Heart left ventricle (tissue), 16 donors: ENCODE measurements around the gene IST1. TPM values are rescaled to one million over a fixed set of nuclear protein-coding genes. Genes with fewer than 3 reads are reported as not detected.
"Not testable (repeated sequence)": the region's sequence is repeated elsewhere in the genome, so short reads cannot be mapped to it uniquely, and the experiment has no call there.

Experiments used
- ATAC-seq, 4 donors: fragments of 200-7000 bp; cut with Tn5 transposase; one replicate each; pipeline ENCODE4 v1.9.1; 2020 to 2022; ENCODE audit warnings: moderate library complexity in 4 of 4, mild to moderate bottlenecking in 3 of 4, moderate number of reproducible peaks in 1 of 4
- DNase-seq, 5 donors: peaks; one replicate each; pipeline ENCODE4 v3.0.0-alpha.2; 2020
- H3K27ac ChIP-seq, 12 donors: fragments of 200-600 bp; sonication (generic) in 4 of 12; one replicate each; pipeline versions ENCODE4 v1.5.0 to v1.8.0; 2016 to 2022; ENCODE audit warnings: mild to moderate bottlenecking in 2 of 12
- H3K27me3 ChIP-seq, 9 donors: fragments of 200-600 bp; sonication (generic) in 2 of 9; one replicate each; pipeline versions ENCODE4 v1.5.1 to v1.8.0; 2016 to 2022; ENCODE audit warnings: mild to moderate bottlenecking in 3 of 9
- H3K36me3 ChIP-seq, 9 donors: fragments of 200-600 bp; sonication (generic) in 2 of 9; one replicate each; pipeline versions ENCODE4 v1.5.0 to v1.8.0; 2018 to 2022; ENCODE audit warnings: mild to moderate bottlenecking in 2 of 9
- H3K4me1 ChIP-seq, 12 donors: fragments of 200-600 bp; sonication (generic) in 4 of 12; one replicate each; pipeline versions ENCODE4 v1.5.0 to v1.8.0; 2016 to 2022; ENCODE audit warnings: mild to moderate bottlenecking in 3 of 12
- H3K4me3 ChIP-seq, 12 donors: fragments of 200-600 bp; sonication (generic) in 4 of 12; one replicate each; pipeline versions ENCODE4 v1.5.0 to v1.8.0; 2017 to 2022; ENCODE audit warnings: mild to moderate bottlenecking in 9 of 12, moderate library complexity in 4 of 12
- H3K9me3 ChIP-seq, 12 donors: fragments of 200-600 bp; sonication (generic) in 4 of 12; one replicate each; pipeline versions ENCODE4 v1.5.0 to v1.8.0; 2016 to 2022; ENCODE audit warnings: mild to moderate bottlenecking in 1 of 12
- CTCF ChIP-seq, 12 donors: fragments of 200-600 bp; sonication (generic) in 4 of 12; IDR thresholded peaks; one replicate each; pipeline versions ENCODE4 v1.5.0 to v1.8.0; 2018 to 2022; ENCODE audit warnings: antibody characterized with exemption in 12 of 12, mild to moderate bottlenecking in 5 of 12
- POLR2A ChIP-seq, 2 donors: fragments of 450-650 bp; IDR thresholded peaks; one replicate each; pipeline ENCODE4 v1.6.1; 2017; ENCODE audit warnings: antibody characterized with exemption in 2 of 2, mild to moderate bottlenecking in 2 of 2, moderate library complexity in 2 of 2
- WGBS, 4 donors: extraction: QIAGEN DNeasy Blood & Tissue Kit in 2 of 4; methylation state at CpG; one replicate each; pipeline versions ENCODE4 v1.1.5 to v1.1.7; 2013 to 2018; 5-methylcytosine and 5-hydroxymethylcytosine counted together
- intact Hi-C, 10 donors: fragments of 100-400 bp; cut with DNase I; formaldehyde crosslinking; loops; one replicate each; pipeline versions ENCODE4 v1.11.1 to v1.14.2; 2022
- polyA plus RNA-seq, 2 donors: library from polyadenylated mRNA; stranded (reverse); fragments of 200-250 nt; gene quantifications; one replicate each; pipeline ENCODE4 v1.2.3, GENCODE V29; 2013
- total RNA-seq, 9 donors: library from RNA; depleted of rRNA in 2 of 9; stranded (reverse); fragments of >200 nt in 2 of 9; fragmentation: NEBNext Ultra II Directional in 3 of 9; extraction: Animal tissue kit (Norgen Biotek cat#: 25700) in 3 of 9; gene quantifications; one replicate each; pipeline versions ENCODE4 v1.1.0 to v1.2.4, GENCODE V29; 2016 to 2023
- donor health status: ischemic (EF 13 %, LVEDD 7.1; RV severe dilation, severe dysfunction).
- donor health status: healthy with polysubstance abuse.
- donor health status: DM: no; HTN: yes; CAD: no.
- donor health status: DM: no; HTN: no; CAD: no.
- donor health status: ischemic (EF 25% LVEDD 6.9; RV normal size, moderate dysfunction).
- donor health status: ischemic (EF 25% LVEDD 5.7; RV mildly dilated, moderate dysfunction).
- donor health status: healthy.
- donor health status: DM: yes; HTN: yes; CAD: no.
- donor health status: ischemic (EF 35%, LVEDD 5.7; RV mildly dilated, moderate dysfunction).
- donor health status: nonischemic (EF 11% LVEDD 7.7; RV severe dilation, severe dysfunction).
- donor health status: DM: yes; HTN: yes; CAD: no.
- donor health status: PGD.
- donor health status: ischemic (EF 29% LVEDD 5.4; RV normal size, mild dysfunction).
- donor health status: nonischemic (EF 23%, LVEDD 6.1; RV moderate dilation, normal function).

The IST1 gene
- total and polyA plus RNA-seq, 11 donors = 54.5 to 146 (median 108) TPM

GRCh38 chr16:71902656-71903365 is 7.5 kb downstream of the IST1 start:
- peaks cover 0 to 83% (median 41%) of the 10 kb centered on the region in 12 donors for H3K4me1 ChIP-seq
- WGBS, 4 donors = 85 to 88% (median 87%) methylated on average over 5 of the region's 5 CpGs
- no peaks in the 10 kb centered on the region for H3K27me3 ChIP-seq
- peak overlapping the region in 2 of 12 donors; percentile 2 to 53 for H3K27ac ChIP-seq
- DNase-seq = no peak
- H3K4me3 ChIP-seq = no peak overlapping the region
- peaks cover 0 to 11% (median 0%) of the 10 kb centered on the region in 9 donors for H3K36me3 ChIP-seq
- no peak for ATAC-seq
- TF ChIP-seq CTCF (IDR thresholded peaks at IDR 0.05) = no peak
- no peak for TF ChIP-seq POLR2A (IDR thresholded peaks at IDR 0.05)
- peaks cover 0 to 11% (median 0%) of the 10 kb centered on the region in 12 donors for H3K9me3 ChIP-seq
- intact Hi-C loops = no loop called here

- peak; percentile 56 to 85 (median 70) for ATAC-seq
- Histone ChIP-seq H3K27me3 (no peaks in the 10 kb centered on the region), H3K4me3 (no peak overlapping the region), H3K36me3 (peaks cover 0 to 8% (median 0%) of the 10 kb centered on the region in 9 donors), H3K27ac (peak overlapping the region in 4 of 12 donors; percentile 2 to 53 (median 8)), H3K4me1 (peaks cover 0 to 80% (median 41%) of the 10 kb centered on the region in 12 donors), H3K9me3 (peaks cover 0 to 11% (median 0%) of the 10 kb centered on the region in 12 donors)
- TF ChIP-seq CTCF (IDR thresholded peaks at IDR 0.05) (no peak), POLR2A (IDR thresholded peaks at IDR 0.05) (no peak)
- intact Hi-C loops = no loop called here
- no peak for DNase-seq
- 51 to 74% (median 58%) methylated on average over 2 of the region's 2 CpGs for WGBS, 4 donors
These were observed 8.3 kb downstream of the IST1 start for GRCh38 chr16:71903608-71904007.

- Histone ChIP-seq H3K4me3 (no peak overlapping the region), H3K9me3 (peaks cover 0 to 11% (median 0%) of the 10 kb centered on the region in 12 donors), H3K4me1 (peaks cover 0 to 80% (median 42%) of the 10 kb centered on the region in 12 donors), H3K27me3 (no peaks in the 10 kb centered on the region), H3K36me3 (peaks cover 0 to 10% (median 3%) of the 10 kb centered on the region in 9 donors), H3K27ac (peak overlapping the region in 2 of 12 donors; percentile 2 to 53)
- DNase-seq (no peak), ATAC-seq (no peak)
- 80 to 87% (median 85%) methylated on average over 9 of the region's 9 CpGs for WGBS, 4 donors
- no peak for TF ChIP-seq POLR2A (IDR thresholded peaks at IDR 0.05)
- TF ChIP-seq CTCF (IDR thresholded peaks at IDR 0.05) = no peak
- intact Hi-C loops = no loop called here
These were observed 8.9 kb downstream of the IST1 start for GRCh38 chr16:71904239-71904638.

GRCh38 chr16:71905765-71906164 is 10.4 kb downstream of the IST1 start:
- ATAC-seq, intact Hi-C loops, H3K27me3 ChIP-seq, H3K4me3 ChIP-seq, DNase-seq: not testable (repeated sequence)
- Histone ChIP-seq H3K9me3 (peaks cover 0 to 11% (median 0%) of the 10 kb centered on the region in 12 donors), H3K27ac (peak overlapping the region in 1 of 12 donors; percentile 12), H3K36me3 (peaks cover 0 to 13% (median 6%) of the 10 kb centered on the region in 9 donors), H3K4me1 (peaks cover 0 to 80% (median 39%) of the 10 kb centered on the region in 12 donors)
- WGBS, 4 donors = 71 to 77% (median 76%) methylated on average over 6 of the region's 6 CpGs
